Thyroid gland (tissue), 4 donors: Measurements from ENCODE around the gene PIMREG. TPM values are rescaled to one million over a fixed set of nuclear protein-coding genes. Genes with fewer than 3 reads are reported as not detected.

Experiments used
- DNase-seq, 2 donors: peaks; one replicate each; pipeline ENCODE4 v3.0.0-alpha.2; 2019
- H3K27ac ChIP-seq, 3 donors: fragments of 200-600 bp; sonication (generic); 1 replicate in 2 of 3; 2 replicates in 1 of 3; pipeline ENCODE4 v1.5.1; 2016 to 2019; ENCODE audit warnings: mild to moderate bottlenecking in 1 of 3, moderate library complexity in 1 of 3
- H3K27me3 ChIP-seq: fragments of 200-600 bp; sonication (generic); one replicate; pipeline ENCODE4 v1.5.1; 2019
- H3K36me3 ChIP-seq, 2 donors: fragments of 200-600 bp; sonication (generic); one replicate each; pipeline ENCODE4 v1.5.1; 2016 to 2019
- H3K4me1 ChIP-seq, 2 donors: fragments of 200-600 bp; sonication (generic); one replicate each; pipeline ENCODE4 v1.5.1; 2017 to 2019
- H3K4me3 ChIP-seq, 3 donors: fragments of 200-600 bp; sonication (generic); replicated peaks in 1 of 3; 1 replicate in 2 of 3; 2 replicates in 1 of 3; pipeline ENCODE4 v1.5.1; 2016; ENCODE audit warnings: mild to moderate bottlenecking in 1 of 3
- H3K9me3 ChIP-seq: fragments of 200-600 bp; sonication (generic); one replicate; pipeline ENCODE4 v1.5.1; 2017
- POLR2A ChIP-seq, 2 donors: fragments of 450-650 bp; IDR thresholded peaks; one replicate each; pipeline ENCODE4 v1.6.1; 2017; ENCODE audit warnings: antibody characterized with exemption in 2 of 2, mild to moderate bottlenecking in 2 of 2, moderate library complexity in 1 of 2
- WGBS, 2 donors: methylation state at CpG; one replicate each; pipeline ENCODE4 v1.1.5; 2017; 5-methylcytosine and 5-hydroxymethylcytosine counted together
- intact Hi-C: fragments of 100-400 bp; cut with DNase I; formaldehyde crosslinking; loops from one replicate; pipeline ENCODE4 v1.15.1; 2023
- total RNA-seq, 4 donors: library from RNA; depleted of rRNA; stranded (reverse); fragments of >200 nt; gene quantifications; one replicate each; pipeline ENCODE4 v1.2.3, GENCODE V29; 2016
- TF ChIP-seq, protein P1 (sequence below), 6 experiments: fragments of 200-600 bp in 3 of 6; fragments of 450-650 bp in 3 of 6; sonication (generic) in 3 of 6; IDR thresholded peaks; one replicate each; pipeline ENCODE4 v1.5.1; 2016 to 2019; ENCODE audit warnings: antibody characterized with exemption in 6 of 6, mild to moderate bottlenecking in 2 of 6, inconsistent platforms in 1 of 6, moderate library complexity in 1 of 6

PIMREG gene
- total RNA-seq, 4 donors from 2014 or later, result not detected

DNA sequence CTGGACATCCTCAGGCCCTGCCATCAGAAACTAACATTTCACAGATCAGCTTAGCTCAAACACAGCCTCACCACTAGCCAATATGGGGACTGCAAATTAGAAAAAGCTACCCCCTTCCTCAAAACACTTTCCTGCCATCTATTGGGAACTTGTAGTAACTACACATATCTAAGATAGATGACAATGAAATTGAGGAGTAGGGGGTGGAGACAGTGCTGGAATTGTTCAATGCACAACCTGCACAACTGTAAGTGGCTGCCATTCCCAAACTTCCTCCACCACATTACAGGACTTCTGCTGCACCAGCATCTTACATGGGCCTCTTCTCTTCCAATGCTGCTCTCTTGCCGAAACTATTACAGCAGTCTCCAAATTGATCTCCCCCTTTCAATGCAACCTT lies 31.2 kb upstream of the PIMREG start:
- intact Hi-C loops, result no loop called here
- WGBS, 2 donors, result 85 to 100% methylated on average over 1 of the region's 1 CpG
- no peaks in the 10 kb centered on the region for H3K4me1 ChIP-seq
- no peaks in the 10 kb centered on the region for H3K36me3 ChIP-seq
- no peaks in the 10 kb centered on the region for H3K27me3 ChIP-seq
- no peak for DNase-seq
- H3K4me3 ChIP-seq, result no peak overlapping the region
- no peaks in the 10 kb centered on the region for H3K9me3 ChIP-seq
- no peak overlapping the region for H3K27ac ChIP-seq
- no peak for TF ChIP-seq POLR2A (IDR thresholded peaks at IDR 0.05)
- TF ChIP-seq, protein P1, sequence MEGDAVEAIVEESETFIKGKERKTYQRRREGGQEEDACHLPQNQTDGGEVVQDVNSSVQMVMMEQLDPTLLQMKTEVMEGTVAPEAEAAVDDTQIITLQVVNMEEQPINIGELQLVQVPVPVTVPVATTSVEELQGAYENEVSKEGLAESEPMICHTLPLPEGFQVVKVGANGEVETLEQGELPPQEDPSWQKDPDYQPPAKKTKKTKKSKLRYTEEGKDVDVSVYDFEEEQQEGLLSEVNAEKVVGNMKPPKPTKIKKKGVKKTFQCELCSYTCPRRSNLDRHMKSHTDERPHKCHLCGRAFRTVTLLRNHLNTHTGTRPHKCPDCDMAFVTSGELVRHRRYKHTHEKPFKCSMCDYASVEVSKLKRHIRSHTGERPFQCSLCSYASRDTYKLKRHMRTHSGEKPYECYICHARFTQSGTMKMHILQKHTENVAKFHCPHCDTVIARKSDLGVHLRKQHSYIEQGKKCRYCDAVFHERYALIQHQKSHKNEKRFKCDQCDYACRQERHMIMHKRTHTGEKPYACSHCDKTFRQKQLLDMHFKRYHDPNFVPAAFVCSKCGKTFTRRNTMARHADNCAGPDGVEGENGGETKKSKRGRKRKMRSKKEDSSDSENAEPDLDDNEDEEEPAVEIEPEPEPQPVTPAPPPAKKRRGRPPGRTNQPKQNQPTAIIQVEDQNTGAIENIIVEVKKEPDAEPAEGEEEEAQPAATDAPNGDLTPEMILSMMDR (IDR thresholded peaks at IDR 0.05), result no peak

GRCh38 chr17:6415616-6416015 lies 28.6 kb upstream of the PIMREG start:
- intact Hi-C loops, result no loop called here
- 66 to 74% methylated on average over 6 to 8 of the region's 8 CpGs for whole genome bisulfite sequencing, 2 donors
- TF ChIP-seq POLR2A (IDR thresholded peaks at IDR 0.05), result no peak
- TF ChIP-seq, protein P1 (IDR thresholded peaks at IDR 0.05), result no peak

GRCh38 chr17:6420173-6420641 lies 24.0 kb upstream of the PIMREG start:
- H3K9me3 ChIP-seq, result no peaks in the 10 kb centered on the region
- no peaks in the 10 kb centered on the region for H3K36me3 ChIP-seq
- 12 to 14% methylated on average over 11 to 13 of the region's 13 CpGs for WGBS, 2 donors
- intact Hi-C loops, result no loop called here
- no peaks in the 10 kb centered on the region for H3K27me3 ChIP-seq
- H3K4me1 ChIP-seq, result no peaks in the 10 kb centered on the region
- no peak for DNase-seq
- TF ChIP-seq POLR2A (IDR thresholded peaks at IDR 0.05), result no peak
- TF ChIP-seq, protein P1 (IDR thresholded peaks at IDR 0.05), result no peak
- H3K4me3 ChIP-seq, result no peak overlapping the region
- H3K27ac ChIP-seq, result no peak overlapping the region

More at GRCh38 chr17:6415616-6416015, 28.6 kb upstream of the PIMREG start:
- no peaks in the 10 kb centered on the region for H3K4me1 ChIP-seq
- H3K27ac ChIP-seq, result no peak overlapping the region
- no peaks in the 10 kb centered on the region for H3K27me3 ChIP-seq
- H3K9me3 ChIP-seq, result no peaks in the 10 kb centered on the region
- H3K4me3 ChIP-seq, result no peak overlapping the region
- no peak for DNase-seq
- H3K36me3 ChIP-seq, result no peaks in the 10 kb centered on the region

GRCh38 chr17:6421700-6422604 lies 22.3 kb upstream of the PIMREG start:
- intact Hi-C loops, result loop anchor here (2.0 kb wide), 1 partner anchor 833 kb away; no protein-coding TSS in a partner anchor
- H3K36me3 ChIP-seq, result no peaks in the 10 kb centered on the region
- 25 to 29% methylated on average over 13 of the region's 13 CpGs for WGBS, 2 donors
- H3K4me1 ChIP-seq, result no peaks in the 10 kb centered on the region
- no peaks in the 10 kb centered on the region for H3K9me3 ChIP-seq
- no peak overlapping the region for H3K4me3 ChIP-seq
- DNase-seq, result peak; percentile 62 to 75
- no peak overlapping the region for H3K27ac ChIP-seq
- TF ChIP-seq POLR2A (IDR thresholded peaks at IDR 0.05), result no peak
- TF ChIP-seq, protein P1 (IDR thresholded peaks at IDR 0.05), result peak; percentile 33 to 85 (median 71)
- no peaks in the 10 kb centered on the region for H3K27me3 ChIP-seq
